HCT116 (cell line): Measurements from ENCODE around the gene ESR1. TPM values are rescaled to one million over a fixed set of nuclear protein-coding genes. Genes with fewer than 3 reads are reported as not detected.

Source experiments
- ATAC-seq: fragments of 200-7000 bp; cut with Tn5 transposase; 2 replicates; pipeline ENCODE4 v1.9.1; 2020; ENCODE audit warnings: mild to moderate bottlenecking, moderate library complexity
- BruUV-seq: library from RNA; stranded (reverse); fragments of 400-500 nt; replicated peaks from 2 replicates; lab custom pipeline; 2021; lab: Mats Ljungman, UMichigan
- CTCF ChIA-PET: fragments of 300-600 bp; sonication (Branson Sonifier 250); formaldehyde crosslinking; loops from one replicate; lab custom pipeline; 2021; ENCODE audit warnings: antibody characterized with exemption; lab: Charles Lee
- POLR2A ChIA-PET: fragments of 300-600, 350-600 bp; sonication (Branson Sonifier 250); formaldehyde crosslinking; loops from one replicate; lab custom pipeline; 2021; ENCODE audit warnings: antibody characterized with exemption; lab: Charles Lee
- RAD21 ChIA-PET, 2 experiments: fragments of 300-600 bp; sonication (Branson Sonifier 250); formaldehyde crosslinking; loops; one replicate each; lab custom pipeline; 2023; ENCODE audit warnings: low total read pairs in 2 of 2; ENCODE audit not compliant: uncharacterized antibody in 2 of 2, unreplicated experiment in 2 of 2, low non-redundant PET in 1 of 2; lab: Charles Lee
- DNase-seq: peaks from one replicate; pipeline ENCODE4 v3.0.0-alpha.2; 2010; ENCODE audit warnings: low read depth, low spot score
- H2AFZ ChIP-seq: fragments of 200-600 bp; shearing (Covaris generic), sonication (generic); 2 replicates; pipeline ENCODE4 v1.6.1; 2017; ENCODE audit warnings: low read depth, mixed run types, mixed read lengths, antibody characterized with exemption, low read length; ENCODE audit not compliant: poor library complexity, severe bottlenecking
- H3K27ac ChIP-seq: 2 replicates; pipeline ENCODE4 v1.5.1; 2012; ENCODE audit warnings: low read depth, low read length
- H3K27me3 ChIP-seq: fragments of 200-600 bp; sonication (generic); 2 replicates; pipeline ENCODE4 v1.6.1; 2016; ENCODE audit warnings: mixed run types, low read length, mixed read lengths; ENCODE audit not compliant: insufficient read depth
- H3K36me3 ChIP-seq, 2 experiments: fragments of 200-500 bp in 1 of 2; fragments of 200-600 bp in 1 of 2; sonication (Bioruptor generic) in 1 of 2; sonication (generic) in 1 of 2; 2 replicates each; pipeline versions ENCODE4 v1.5.1 to v1.6.1; 2014 to 2016; ENCODE audit warnings: low read length in 2 of 2, inconsistent platforms in 1 of 2, mixed read lengths in 1 of 2, mixed run types in 1 of 2; ENCODE audit not compliant: insufficient read depth in 2 of 2, control insufficient read depth in 1 of 2
- H3K4me1 ChIP-seq, 2 experiments: fragments of 200-600 bp in 1 of 2; sonication (generic) in 1 of 2; 2 replicates each; pipeline versions ENCODE4 v1.5.1 to v1.6.1; 2012 to 2017; ENCODE audit warnings: low read length in 2 of 2, inconsistent platforms in 1 of 2, mild to moderate bottlenecking in 1 of 2, mixed read lengths in 1 of 2, mixed run types in 1 of 2, moderate library complexity in 1 of 2; ENCODE audit not compliant: insufficient read depth in 2 of 2, control insufficient read depth in 1 of 2
- H3K4me2 ChIP-seq: fragments of 200-600 bp; sonication (generic); 2 replicates; pipeline ENCODE4 v1.6.1; 2017; ENCODE audit warnings: mixed run types, low read length, mixed read lengths
- H3K4me3 ChIP-seq, 2 experiments: fragments of 200-600 bp in 1 of 2; sonication (generic) in 1 of 2; replicated peaks in 1 of 2; 2 replicates each; pipeline ENCODE4 v1.5.1; 2011 to 2016; ENCODE audit warnings: low read length in 2 of 2, control low read depth in 1 of 2, low read depth in 1 of 2, mild to moderate bottlenecking in 1 of 2, mixed read lengths in 1 of 2, mixed run types in 1 of 2
- H3K79me2 ChIP-seq: fragments of 200-600 bp; sonication (generic); 2 replicates; pipeline ENCODE4 v1.6.1; 2017; ENCODE audit warnings: mild to moderate bottlenecking, mixed run types, low read length, moderate library complexity, mixed read lengths; ENCODE audit not compliant: insufficient read depth
- H3K9ac ChIP-seq: fragments of 200-600 bp; sonication (generic); 2 replicates; pipeline ENCODE4 v1.6.1; 2016; ENCODE audit warnings: low read length, mixed read lengths
- H3K9me2 ChIP-seq: fragments of 200-600 bp; sonication (generic), shearing (Covaris generic); 2 replicates; pipeline ENCODE4 v1.6.1; 2017; ENCODE audit warnings: mixed run types, mild to moderate bottlenecking, moderate library complexity; ENCODE audit not compliant: insufficient read depth
- H3K9me3 ChIP-seq, 2 experiments: fragments of 200-500 bp in 1 of 2; fragments of 200-600 bp in 1 of 2; sonication (Bioruptor generic) in 1 of 2; sonication (generic) in 1 of 2; 2 replicates each; pipeline ENCODE4 v1.6.1; 2014 to 2017; ENCODE audit warnings: low read length in 2 of 2, mixed read lengths in 2 of 2, inconsistent platforms in 1 of 2, low read depth in 1 of 2, mild to moderate bottlenecking in 1 of 2, mixed run types in 1 of 2, moderate library complexity in 1 of 2; ENCODE audit not compliant: control insufficient read depth in 1 of 2, insufficient read depth in 1 of 2
- H4K20me1 ChIP-seq: fragments of 200-600 bp; sonication (generic), shearing (Covaris generic); 2 replicates; pipeline ENCODE4 v1.6.1; 2017; ENCODE audit warnings: mixed run types, mild to moderate bottlenecking, moderate library complexity; ENCODE audit not compliant: insufficient read depth
- CEBPB ChIP-seq: IDR thresholded peaks from 2 replicates; pipeline ENCODE4 v1.6.1; 2012; ENCODE audit warnings: low read depth
- FOSL1 ChIP-seq: IDR thresholded peaks from 2 replicates; pipeline ENCODE4 v1.6.1; 2012; ENCODE audit warnings: low read depth
- JUND ChIP-seq: IDR thresholded peaks from 2 replicates; pipeline ENCODE4 v1.6.1; 2012
- POLR2A ChIP-seq: IDR thresholded peaks from 2 replicates; pipeline ENCODE4 v1.7.0; 2011; ENCODE audit warnings: borderline replicate concordance; ENCODE audit not compliant: insufficient read depth, insufficient read length; ENCODE audit errors: extremely low read depth
- RAD21 ChIP-seq: IDR thresholded peaks from 2 replicates; pipeline ENCODE4 v1.6.1; 2012; ENCODE audit warnings: low read depth, mild to moderate bottlenecking
- REST ChIP-seq: IDR thresholded peaks from 2 replicates; pipeline ENCODE4 v1.6.1; 2012; ENCODE audit warnings: low read depth
- SP1 ChIP-seq: IDR thresholded peaks from 2 replicates; pipeline ENCODE4 v1.6.1; 2012; ENCODE audit warnings: low read depth
- TCF7L2 ChIP-seq: IDR thresholded peaks from 2 replicates; pipeline ENCODE4 v1.7.0; 2011; ENCODE audit warnings: borderline replicate concordance, inconsistent platforms; ENCODE audit not compliant: insufficient read depth, insufficient read length; ENCODE audit errors: extremely low read depth
- intact Hi-C: fragments of 100-400 bp; cut with micrococcal nuclease; formaldehyde crosslinking; loops from 2 replicates; pipeline ENCODE4 v1.10.0; 2022
- total RNA-seq: library from RNA; stranded (reverse); gene quantifications from one replicate; pipeline ENCODE4 v1.2.1, GENCODE V29; 2021; ENCODE audit not compliant: unreplicated experiment
- TF ChIP-seq, protein P1 (sequence below): IDR thresholded peaks from 2 replicates; pipeline ENCODE4 v1.6.1; 2012
- TF ChIP-seq, protein P2 (sequence below): IDR thresholded peaks from 2 replicates; pipeline ENCODE4 v1.6.1; 2011; ENCODE audit warnings: mild to moderate bottlenecking, low read length, moderate library complexity; ENCODE audit not compliant: insufficient replicate concordance; ENCODE audit errors: extremely low read depth

ESR1 gene
- total RNA-seq, 1 experiment from 2014 or later: 0.17 TPM

- ChIA-PET POLR2A (no interaction called here), CTCF (no interaction called here), RAD21 (no interaction called here)
- DNase-seq (no peak), ATAC-seq (no peak)
- Histone ChIP-seq H4K20me1 (no peaks in the 10 kb centered on the region), H3K4me2 (no peak overlapping the region), H3K27me3 (no peaks in the 10 kb centered on the region), H3K4me3 (no peak overlapping the region), H3K79me2 (no peaks in the 10 kb centered on the region), H2AFZ (no peak overlapping the region), H3K9ac (no peak overlapping the region), H3K9me2 (no peaks in the 10 kb centered on the region), H3K36me3 (no peaks in the 10 kb centered on the region)
- BruUV-seq: no TSS peak
- intact Hi-C loops: no loop called here
- no peak for TF ChIP-seq SP1
- TF ChIP-seq, protein P1, sequence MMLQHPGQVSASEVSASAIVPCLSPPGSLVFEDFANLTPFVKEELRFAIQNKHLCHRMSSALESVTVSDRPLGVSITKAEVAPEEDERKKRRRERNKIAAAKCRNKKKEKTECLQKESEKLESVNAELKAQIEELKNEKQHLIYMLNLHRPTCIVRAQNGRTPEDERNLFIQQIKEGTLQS: no peak
- TF ChIP-seq, protein P2, sequence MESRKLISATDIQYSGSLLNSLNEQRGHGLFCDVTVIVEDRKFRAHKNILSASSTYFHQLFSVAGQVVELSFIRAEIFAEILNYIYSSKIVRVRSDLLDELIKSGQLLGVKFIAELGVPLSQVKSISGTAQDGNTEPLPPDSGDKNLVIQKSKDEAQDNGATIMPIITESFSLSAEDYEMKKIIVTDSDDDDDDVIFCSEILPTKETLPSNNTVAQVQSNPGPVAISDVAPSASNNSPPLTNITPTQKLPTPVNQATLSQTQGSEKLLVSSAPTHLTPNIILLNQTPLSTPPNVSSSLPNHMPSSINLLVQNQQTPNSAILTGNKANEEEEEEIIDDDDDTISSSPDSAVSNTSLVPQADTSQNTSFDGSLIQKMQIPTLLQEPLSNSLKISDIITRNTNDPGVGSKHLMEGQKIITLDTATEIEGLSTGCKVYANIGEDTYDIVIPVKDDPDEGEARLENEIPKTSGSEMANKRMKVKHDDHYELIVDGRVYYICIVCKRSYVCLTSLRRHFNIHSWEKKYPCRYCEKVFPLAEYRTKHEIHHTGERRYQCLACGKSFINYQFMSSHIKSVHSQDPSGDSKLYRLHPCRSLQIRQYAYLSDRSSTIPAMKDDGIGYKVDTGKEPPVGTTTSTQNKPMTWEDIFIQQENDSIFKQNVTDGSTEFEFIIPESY: no peak
- no peak for TF ChIP-seq REST
- no peak for TF ChIP-seq JUND
- no peak for TF ChIP-seq RAD21
- TF ChIP-seq CEBPB: no peak
- no peak for TF ChIP-seq FOSL1
- TF ChIP-seq TCF7L2: no peak
- TF ChIP-seq POLR2A: no peak
- TF ChIP-seq, all 23 proteins: peak for 0
- H3K4me1 ChIP-seq: no peaks in the 10 kb centered on the region
- no peaks in the 10 kb centered on the region for H3K9me3 ChIP-seq
- no peak overlapping the region for H3K27ac ChIP-seq
Observed at GRCh38 chr6:151881231-151881630, 73.7 kb downstream of the ESR1 start.
